ENCODE results near the gene ANKRD63. TPM values are rescaled to one million over a fixed set of nuclear protein-coding genes. Genes with fewer than 3 reads are reported as not detected.

Gene ANKRD63
- total and polyA plus RNA-seq, 10 of the 15 experiments (the other 5 are each of a cell fraction or from before 2014, with no cell fraction given), result not detected

- TF ChIP-seq PRDM15 (CRISPR knock-in tag; IDR thresholded peaks at IDR 0.05) (no peak), CREB1 (IDR thresholded peaks at IDR 0.05; ENCODE audit: low read depth) (no peak), REST (IDR thresholded peaks at IDR 0.05; ENCODE audit: low read depth, low read length) (no peak), HDAC2 (IDR thresholded peaks at IDR 0.05) (no peak), STAT3 (IDR thresholded peaks at IDR 0.05; ENCODE audit: low read depth, low read length) (no peak), POLR2A (IDR thresholded peaks at IDR 0.05; ENCODE audit: low read depth, low read length) (no peak), ESRRA (IDR thresholded peaks at IDR 0.05; ENCODE audit: low read length) (no peak), BCL3 (IDR thresholded peaks at IDR 0.05; ENCODE audit: borderline replicate concordance, insufficient read depth, low read depth, low read length, poor library complexity, severe bottlenecking) (no peak), SIX5 (IDR thresholded peaks at IDR 0.05; ENCODE audit: low read depth, low read length, severe bottlenecking) (no peak)
These were observed 25.0 kb downstream of the ANKRD63 start (continued) for GRCh38 chr15:40257656-40258450.

Measured in GM12878 (cell line).